Cortex of kidney (tissue), 1 donor: Measurements from ENCODE around the gene GBP7.

ENCODE experiments used
- DNase-seq: peaks from one replicate; lab custom pipeline; 2025; lab: John Stamatoyannopoulos, UW

GBP7 gene

DNA sequence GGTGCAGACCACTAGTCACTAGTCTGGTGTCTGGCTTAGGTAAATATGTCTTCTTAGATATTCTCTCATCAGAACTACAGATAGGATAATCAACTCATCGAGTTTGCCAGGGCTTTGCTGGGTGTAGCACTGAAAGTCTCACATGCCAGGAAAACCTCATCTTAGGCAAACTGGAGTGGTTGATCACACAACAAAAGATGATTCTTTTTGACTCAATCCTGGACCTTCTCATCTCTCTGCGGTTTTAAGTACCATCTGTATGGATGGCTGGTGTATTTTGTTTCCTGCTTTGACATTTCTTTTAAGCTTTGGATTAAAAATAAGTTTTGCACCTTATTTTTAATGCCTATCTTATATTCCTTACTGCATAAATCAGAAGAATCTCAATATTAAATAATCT lies 61.1 kb downstream of the GBP7 start:
- DNase-seq, result no peak

DNA sequence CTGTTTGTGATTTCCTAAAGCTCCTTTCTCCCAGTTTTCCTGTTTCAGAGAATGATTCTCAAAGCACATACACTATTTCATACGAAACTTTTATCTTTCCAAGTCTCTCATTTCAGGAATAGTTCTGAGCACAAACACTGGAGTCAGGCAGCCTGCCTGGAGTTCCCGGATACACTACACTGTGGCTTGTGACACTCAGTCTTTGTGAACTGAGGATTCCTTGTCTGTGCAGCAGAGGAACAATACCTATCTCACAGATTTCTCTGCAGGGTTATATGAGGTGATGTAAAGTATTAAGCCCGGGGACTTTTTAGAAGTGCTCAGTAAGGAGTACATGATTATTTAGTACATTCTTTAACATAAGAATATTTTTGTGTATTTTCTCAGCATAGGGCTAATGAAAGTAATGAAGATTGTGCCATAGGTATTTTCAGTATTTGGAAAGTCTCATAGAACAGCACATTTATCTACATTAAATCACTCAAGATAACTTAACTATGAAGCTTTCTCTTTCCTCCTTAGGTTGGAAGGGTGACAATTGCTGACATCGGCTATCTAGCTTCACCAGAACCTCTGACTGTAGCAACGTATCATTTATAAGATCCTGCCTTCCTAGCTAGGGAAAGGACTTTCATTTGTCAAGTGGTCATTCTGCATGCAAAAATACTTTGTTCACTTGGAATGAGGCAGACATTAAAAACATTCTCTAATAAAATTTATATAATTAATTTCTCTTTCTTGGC lies 62.8 kb downstream of the GBP7 start:
- no peak for DNase-seq

DNA sequence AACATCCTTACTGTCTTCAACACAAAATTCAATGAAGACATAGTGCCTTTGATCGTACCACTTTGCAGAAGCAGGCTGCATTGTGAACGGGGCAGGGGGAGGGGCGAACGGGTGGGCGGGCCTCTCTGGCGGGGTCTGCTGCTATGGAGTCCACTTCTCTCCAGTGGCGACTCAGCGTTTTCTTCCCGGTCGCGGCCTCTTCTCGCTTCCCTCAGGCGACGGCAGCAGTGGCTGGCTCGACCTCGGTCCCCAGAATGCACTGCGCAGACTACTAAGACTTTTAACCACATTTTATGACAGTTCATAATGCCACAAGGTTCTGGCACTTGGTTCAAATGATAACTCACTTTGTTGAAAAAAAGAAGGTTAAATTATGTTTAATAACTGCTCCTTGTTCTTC lies 71.1 kb downstream of the GBP7 start:
- DNase-seq, result no peak

DNA sequence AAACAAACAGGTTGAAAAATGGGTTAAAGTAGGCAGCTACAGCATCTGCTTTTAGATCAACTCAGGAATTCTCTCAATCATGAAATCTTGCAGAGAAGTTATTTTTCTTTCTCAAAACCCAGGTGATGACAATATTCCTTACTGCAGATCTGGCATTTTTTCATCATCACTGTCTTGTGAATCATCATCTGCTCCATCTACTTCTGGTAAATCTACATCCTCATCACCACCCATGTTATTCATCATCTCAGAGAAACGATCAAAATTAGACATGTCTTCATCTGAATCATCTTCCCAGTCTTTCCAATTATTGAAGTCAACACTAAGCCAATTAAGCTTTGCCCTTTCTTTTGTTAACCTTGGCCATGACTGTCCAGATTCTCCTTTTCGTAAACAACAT lies 71.7 kb downstream of the GBP7 start:
- DNase-seq, result no peak

DNA sequence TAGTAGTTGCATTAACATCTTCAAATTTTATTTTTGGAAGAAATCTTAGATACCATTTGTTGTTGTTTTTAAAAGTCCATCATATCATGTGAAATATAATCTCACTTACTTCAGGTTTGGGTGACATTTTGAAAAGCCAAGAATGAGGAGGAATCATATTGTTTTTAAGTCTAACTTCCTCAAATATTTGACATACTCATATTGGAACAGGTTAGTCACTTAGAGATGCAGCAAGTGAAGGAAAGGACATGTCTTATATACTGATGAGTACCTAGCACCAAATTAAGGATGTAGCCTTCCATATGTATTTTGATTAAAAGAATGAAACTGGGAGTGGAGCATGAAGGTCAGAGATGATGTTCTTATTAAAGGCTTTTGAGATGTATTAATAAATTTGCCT lies 73.8 kb downstream of the GBP7 start:
- DNase-seq, result no peak

DNA sequence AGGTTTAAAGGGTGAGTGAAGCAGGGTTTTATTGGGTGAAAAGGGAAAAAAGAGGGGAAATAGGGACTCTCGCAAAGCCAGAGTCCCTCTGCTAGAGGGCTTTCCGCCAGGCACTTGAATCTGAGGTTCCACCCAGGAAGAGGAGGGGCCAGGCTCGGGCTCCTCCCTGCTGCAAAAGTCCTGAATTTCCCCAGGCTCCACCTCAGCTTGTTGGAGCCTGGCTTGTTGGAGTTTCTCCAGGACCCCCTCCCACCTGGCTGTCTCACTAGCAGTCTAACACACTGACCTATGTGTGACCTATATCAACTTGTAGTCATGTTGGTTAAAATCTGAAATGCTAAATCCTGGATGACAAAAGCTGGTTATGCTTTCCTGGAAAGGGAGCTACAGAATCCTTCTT lies 75.4 kb downstream of the GBP7 start:
- no peak for DNase-seq

DNA sequence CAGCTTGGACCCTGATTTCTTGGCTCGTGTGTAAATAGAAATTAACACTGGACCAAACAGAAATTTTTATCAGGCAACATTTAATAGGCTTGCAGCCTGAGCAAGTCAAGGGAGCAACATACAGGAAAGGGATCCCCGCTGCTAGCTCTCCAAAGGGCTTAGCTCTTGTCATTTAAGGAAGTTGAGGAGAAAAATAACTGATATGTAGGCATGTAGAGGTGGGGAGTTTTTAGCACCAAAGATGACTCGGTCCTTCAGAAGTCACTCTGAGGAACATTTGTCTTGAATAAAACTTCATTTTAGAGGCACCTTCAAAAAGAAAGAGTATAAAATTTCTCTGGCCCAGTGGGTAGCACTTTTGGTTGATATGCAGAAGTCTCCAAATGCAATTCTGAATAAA lies 76.9 kb downstream of the GBP7 start:
- DNase-seq, result no peak

DNA sequence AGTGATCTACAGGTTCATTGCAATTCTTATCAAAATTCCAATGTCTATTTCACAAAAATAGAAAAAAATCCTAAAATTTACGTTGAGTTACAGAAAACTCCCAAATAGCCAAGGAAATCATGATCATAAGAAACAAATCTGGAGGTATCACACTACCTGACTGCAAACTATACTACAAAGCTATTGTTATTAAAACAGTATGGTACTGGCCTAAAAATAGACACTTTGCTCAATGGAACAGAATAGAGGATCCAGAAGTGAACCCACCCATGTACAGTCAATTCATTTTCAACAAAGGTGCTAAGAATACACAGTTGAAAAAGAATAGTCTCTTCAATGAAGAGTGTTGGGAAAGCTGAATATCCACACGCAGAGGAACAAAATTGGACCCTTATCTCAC lies 80.1 kb downstream of the GBP7 start:
- no peak for DNase-seq

DNA sequence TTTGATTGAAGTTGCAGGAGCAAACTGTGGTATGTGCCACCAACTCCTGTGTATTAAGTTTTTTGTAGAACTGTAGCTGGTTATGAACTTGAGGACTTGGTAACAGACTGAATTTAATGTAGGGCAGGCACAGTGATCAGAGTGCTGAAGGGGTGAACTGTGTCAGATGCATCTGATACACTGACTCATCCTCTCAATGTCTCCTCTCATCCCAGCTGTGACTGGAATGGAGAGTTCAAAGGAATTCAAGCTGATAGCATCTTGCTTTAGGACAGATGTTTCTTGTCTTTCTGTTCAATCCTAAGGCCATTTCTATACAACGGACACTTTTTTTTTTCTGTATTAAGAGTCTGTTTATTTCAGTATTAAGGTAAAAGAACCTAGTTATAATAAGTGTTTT lies 85.8 kb downstream of the GBP7 start:
- no peak for DNase-seq

DNA sequence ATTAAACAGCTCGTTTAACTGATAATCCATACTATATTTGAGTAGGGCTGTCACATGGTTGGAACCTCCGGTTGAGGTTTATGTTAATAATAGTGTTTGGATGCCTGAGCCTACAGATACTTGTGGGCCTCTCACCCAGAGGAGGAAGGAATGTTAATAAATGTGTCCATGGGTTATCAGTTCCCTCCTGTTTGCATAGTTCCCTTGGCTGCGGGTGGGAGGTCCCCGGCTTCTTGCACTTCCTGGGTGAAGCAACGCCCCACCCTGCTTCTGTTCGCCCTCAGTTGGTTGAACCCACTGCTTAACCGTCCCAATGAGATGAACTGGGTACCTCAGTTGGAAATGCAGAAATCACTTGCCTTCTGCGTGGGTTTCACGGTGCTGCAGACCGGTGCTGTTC lies 87.2 kb downstream of the GBP7 start:
- no peak for DNase-seq

DNA sequence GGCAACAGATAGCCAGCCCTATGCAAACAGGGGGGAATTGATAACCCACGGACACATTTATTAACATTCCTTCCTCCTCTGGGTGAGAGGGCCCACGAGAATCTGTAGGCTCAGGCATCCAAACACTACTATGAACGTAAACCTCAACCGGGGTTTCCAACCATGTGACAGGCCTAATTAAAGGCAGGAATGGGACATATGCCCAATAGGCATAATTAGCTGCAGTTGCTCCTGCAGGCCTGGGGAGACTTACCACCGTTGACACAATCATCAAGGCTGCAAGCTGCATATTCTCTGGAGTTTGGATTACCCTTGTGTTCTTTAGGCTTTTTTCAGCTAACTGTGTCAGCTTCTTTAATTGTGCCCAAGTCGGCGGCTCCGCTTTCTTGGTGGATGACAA lies 88.6 kb downstream of the GBP7 start:
- no peak for DNase-seq

DNA sequence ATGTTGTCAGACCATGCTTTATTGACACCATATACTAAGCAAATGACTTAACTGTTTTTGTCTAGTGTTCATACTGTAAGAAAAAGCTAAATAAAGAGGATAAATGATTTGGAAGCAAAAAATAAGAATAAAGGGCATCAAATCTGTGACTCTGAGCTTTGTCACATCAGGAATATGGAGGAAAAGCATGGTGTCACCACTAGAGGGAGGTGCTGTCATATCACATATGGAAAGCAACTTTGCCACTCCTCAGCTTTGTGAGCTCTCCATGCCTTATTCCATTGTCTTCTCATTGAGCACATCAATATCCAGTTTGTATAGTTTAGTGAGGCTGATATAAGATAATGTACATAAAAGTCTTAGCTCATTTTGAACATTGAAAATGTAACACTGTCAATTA lies 90.0 kb downstream of the GBP7 start:
- no peak for DNase-seq
